MM.1S (cell line): ENCODE measurements around the gene MAGEB10.

Source experiments
- DNase-seq: peaks from one replicate; pipeline ENCODE4 v3.0.0-alpha.2; 2015
- H2AFZ ChIP-seq: fragments of 300-600 bp; sonication (generic); 2 replicates; pipeline ENCODE4 v1.6.0; 2016; ENCODE audit warnings: antibody characterized with exemption, low read length
- H3F3A ChIP-seq: fragments of 300-600 bp; sonication (generic); 2 replicates; pipeline ENCODE4 v1.6.1; 2016; ENCODE audit warnings: mild to moderate bottlenecking, antibody characterized with exemption, low read length, moderate library complexity, mixed read lengths; ENCODE audit not compliant: insufficient read depth
- H3K27ac ChIP-seq: fragments of 300-600 bp; sonication (generic); 2 replicates; pipeline ENCODE4 v1.5.1; 2016; ENCODE audit warnings: mild to moderate bottlenecking, low read length
- H3K27me3 ChIP-seq: fragments of 300-600 bp; sonication (generic); replicated peaks from 2 replicates; pipeline ENCODE4 v1.6.0; 2016; ENCODE audit warnings: low read length; ENCODE audit not compliant: insufficient read depth
- H3K36me3 ChIP-seq: fragments of 300-600 bp; sonication (generic); replicated peaks from 2 replicates; pipeline ENCODE4 v1.6.1; 2016; ENCODE audit warnings: mild to moderate bottlenecking, low read length, mixed read lengths; ENCODE audit not compliant: insufficient read depth
- H3K4me1 ChIP-seq: fragments of 300-600 bp; sonication (generic); 2 replicates; pipeline ENCODE4 v1.6.1; 2016; ENCODE audit warnings: low read length, mixed read lengths
- H3K4me2 ChIP-seq: fragments of 300-600 bp; sonication (generic); 2 replicates; pipeline ENCODE4 v1.6.0; 2016; ENCODE audit warnings: low read depth, low read length
- H3K4me3 ChIP-seq: fragments of 300-600 bp; sonication (generic); 2 replicates; pipeline ENCODE4 v1.5.1; 2016; ENCODE audit warnings: low read length, mixed read lengths
- H3K79me2 ChIP-seq: fragments of 300-600 bp; sonication (generic); 2 replicates; pipeline ENCODE4 v1.6.1; 2016; ENCODE audit warnings: mixed run types, low read length, mixed read lengths
- H3K9ac ChIP-seq: fragments of 300-600 bp; sonication (generic); 2 replicates; pipeline ENCODE4 v1.6.1; 2016; ENCODE audit warnings: low read length, mixed read lengths
- H3K9me2 ChIP-seq: fragments of 300-600 bp; sonication (generic); replicated peaks from 2 replicates; pipeline ENCODE4 v1.6.1; 2016; ENCODE audit warnings: mild to moderate bottlenecking, low read length, mixed read lengths; ENCODE audit not compliant: insufficient read depth
- H3K9me3 ChIP-seq: fragments of 300-600 bp; sonication (generic); replicated peaks from 2 replicates; pipeline ENCODE4 v1.6.1; 2016; ENCODE audit warnings: mild to moderate bottlenecking, low read length, mixed read lengths; ENCODE audit not compliant: insufficient read depth
- H4K20me1 ChIP-seq: fragments of 300-600 bp; sonication (generic); 2 replicates; pipeline ENCODE4 v1.6.1; 2016; ENCODE audit warnings: mild to moderate bottlenecking, low read length, moderate library complexity, mixed read lengths; ENCODE audit not compliant: insufficient read depth
- EZH2 ChIP-seq: fragments of 300-600 bp; sonication (generic); optimal IDR thresholded peaks from 2 replicates; pipeline ENCODE3; 2017; ENCODE audit warnings: low read depth, mild to moderate bottlenecking, antibody characterized with exemption, low read length, mixed read lengths
- EZH2phosphoT487 ChIP-seq: fragments of 300-600 bp; sonication (generic); IDR thresholded peaks from 2 replicates; pipeline ENCODE4 v1.6.1; 2018; ENCODE audit warnings: antibody characterized with exemption, low read length
- TF ChIP-seq, protein P1 (sequence below): fragments of 300-600 bp; sonication (generic); IDR thresholded peaks from 2 replicates; pipeline ENCODE4 v1.5.1; 2016; ENCODE audit warnings: antibody characterized with exemption, low read length, mixed read lengths

The MAGEB10 gene

GRCh38 chrX:27863809-27864208 is 56.0 kb downstream of the MAGEB10 start:
- Histone ChIP-seq H4K20me1 (no peaks in the 10 kb centered on the region), H3K4me3 (no peak overlapping the region), H3K79me2 (no peaks in the 10 kb centered on the region), H3K9me3 (no peaks in the 10 kb centered on the region), H3K4me2 (no peak overlapping the region), H3F3A (no peaks in the 10 kb centered on the region), H3K36me3 (no peaks in the 10 kb centered on the region), H3K4me1 (no peaks in the 10 kb centered on the region), H2AFZ (no peak overlapping the region), H3K27me3 (no peaks in the 10 kb centered on the region), H3K9ac (no peak overlapping the region), H3K27ac (no peak overlapping the region), H3K9me2 (no peaks in the 10 kb centered on the region)
- DNase-seq: no peak
- TF ChIP-seq, protein P1, sequence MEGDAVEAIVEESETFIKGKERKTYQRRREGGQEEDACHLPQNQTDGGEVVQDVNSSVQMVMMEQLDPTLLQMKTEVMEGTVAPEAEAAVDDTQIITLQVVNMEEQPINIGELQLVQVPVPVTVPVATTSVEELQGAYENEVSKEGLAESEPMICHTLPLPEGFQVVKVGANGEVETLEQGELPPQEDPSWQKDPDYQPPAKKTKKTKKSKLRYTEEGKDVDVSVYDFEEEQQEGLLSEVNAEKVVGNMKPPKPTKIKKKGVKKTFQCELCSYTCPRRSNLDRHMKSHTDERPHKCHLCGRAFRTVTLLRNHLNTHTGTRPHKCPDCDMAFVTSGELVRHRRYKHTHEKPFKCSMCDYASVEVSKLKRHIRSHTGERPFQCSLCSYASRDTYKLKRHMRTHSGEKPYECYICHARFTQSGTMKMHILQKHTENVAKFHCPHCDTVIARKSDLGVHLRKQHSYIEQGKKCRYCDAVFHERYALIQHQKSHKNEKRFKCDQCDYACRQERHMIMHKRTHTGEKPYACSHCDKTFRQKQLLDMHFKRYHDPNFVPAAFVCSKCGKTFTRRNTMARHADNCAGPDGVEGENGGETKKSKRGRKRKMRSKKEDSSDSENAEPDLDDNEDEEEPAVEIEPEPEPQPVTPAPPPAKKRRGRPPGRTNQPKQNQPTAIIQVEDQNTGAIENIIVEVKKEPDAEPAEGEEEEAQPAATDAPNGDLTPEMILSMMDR: no peak
- TF ChIP-seq EZH2phosphoT487: no peak
- no peak for TF ChIP-seq EZH2
